Peyer's patch (tissue), 4 donors: Measurements from ENCODE around the gene CHCHD1.

Source experiments
- CTCF ChIP-seq, 6 experiments: fragments of 450-650 bp in 4 of 6; fragments of 200-600 bp in 2 of 6; sonication (generic) in 1 of 6; IDR thresholded peaks; one replicate each; pipeline ENCODE4 v1.5.1; 2017 to 2019; ENCODE audit warnings: antibody characterized with exemption in 6 of 6, mild to moderate bottlenecking in 3 of 6, moderate library complexity in 1 of 6
- POLR2A ChIP-seq, 2 donors: fragments of 450-650 bp; IDR thresholded peaks; one replicate each; pipeline ENCODE4 v1.5.1; 2017; ENCODE audit warnings: antibody characterized with exemption in 2 of 2, mild to moderate bottlenecking in 2 of 2, moderate library complexity in 2 of 2

DNA sequence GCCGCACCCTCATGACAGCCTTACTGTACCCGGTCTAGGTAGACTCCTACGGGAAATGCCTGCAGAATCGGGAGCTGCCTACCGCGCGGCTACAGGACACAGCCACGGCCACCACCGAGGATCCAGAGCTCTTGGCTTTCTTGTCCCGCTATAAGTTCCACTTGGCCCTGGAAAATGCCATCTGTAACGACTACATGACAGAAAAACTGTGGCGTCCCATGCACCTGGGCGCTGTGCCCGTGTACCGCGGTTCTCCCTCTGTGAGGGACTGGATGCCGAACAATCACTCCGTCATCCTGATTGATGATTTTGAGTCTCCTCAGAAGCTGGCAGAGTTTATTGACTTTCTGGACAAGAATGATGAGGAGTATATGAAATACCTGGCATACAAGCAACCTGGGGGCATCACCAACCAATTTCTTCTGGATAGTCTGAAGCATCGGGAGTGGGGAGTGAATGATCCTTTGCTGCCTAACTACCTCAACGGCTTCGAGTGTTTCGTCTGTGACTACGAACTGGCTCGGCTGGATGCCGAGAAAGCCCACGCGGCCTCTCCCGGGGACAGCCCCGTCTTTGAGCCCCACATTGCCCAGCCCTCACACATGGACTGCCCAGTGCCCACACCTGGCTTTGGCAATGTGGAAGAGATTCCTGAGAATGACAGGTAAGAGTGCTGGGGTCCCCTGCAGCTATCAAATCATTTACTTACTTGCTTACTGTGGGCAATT, 8.5 kb upstream of the CHCHD1 start:
- TF ChIP-seq CTCF (IDR thresholded peaks at IDR 0.05) (no peak), POLR2A (IDR thresholded peaks at IDR 0.05) (no peak)
